Epithelial cell of proximal tubule (primary cell): ENCODE measurements around the gene EGFL8. TPM values are rescaled to one million over a fixed set of nuclear protein-coding genes. Genes with fewer than 3 reads are reported as not detected.

ENCODE experiments used
- DNase-seq: peaks from one replicate; pipeline ENCODE4 v3.0.0-alpha.2; 2011; ENCODE audit warnings: low read depth
- H3K4me3 ChIP-seq: 2 replicates; pipeline ENCODE4 v1.5.1; 2011; ENCODE audit warnings: low read depth, mild to moderate bottlenecking, low read length
- CTCF ChIP-seq: conservative IDR thresholded peaks from 2 replicates; pipeline ENCODE4 v1.5.1; 2012; ENCODE audit warnings: low read depth, mild to moderate bottlenecking, low read length
- total RNA-seq: library from RNA; depleted of rRNA; stranded (reverse); fragments of >200 nt; gene quantifications from 2 replicates; pipeline ENCODE4 v1.2.3, GENCODE V29; 2015

EGFL8 gene
- total RNA-seq, 1 donor from 2014 or later = 6.5 TPM

GRCh38 chr6:32194388-32194787, 30.0 kb downstream of the EGFL8 start:
- H3K4me3 ChIP-seq = no peak overlapping the region
- TF ChIP-seq CTCF = no peak
- DNase-seq = no peak

GRCh38 chr6:32194825-32195651, 30.6 kb downstream of the EGFL8 start:
- H3K4me3 ChIP-seq = peak overlapping the region; percentile 71
- peak; percentile 69 for TF ChIP-seq CTCF
- DNase-seq = no peak

GRCh38 chr6:32195652-32195901, 31.2 kb downstream of the EGFL8 start:
- H3K4me3 ChIP-seq = peak overlapping the region; percentile 99
- peak; percentile 42 for TF ChIP-seq CTCF
- DNase-seq = peak; percentile 84

GRCh38 chr6:32195902-32196681, 31.7 kb downstream of the EGFL8 start:
- no peak for TF ChIP-seq CTCF
- DNase-seq = no peak
- H3K4me3 ChIP-seq = peak overlapping the region; percentile 99

GRCh38 chr6:32196682-32197616, 32.6 kb downstream of the EGFL8 start:
- peak overlapping the region; percentile 99 for H3K4me3 ChIP-seq
- DNase-seq = no peak

More at GRCh38 chr6:32196682-32197616, 32.6 kb downstream of the EGFL8 start:
- no peak for TF ChIP-seq CTCF
